Activated CD4-positive, alpha-beta memory T cell treated with anti-CD3 and anti-CD28 coated beads, Interleukin-2, amount 10 ng/mL, durations not matched to agents 7 days and 5 days (primary cell): ENCODE results near the gene CRELD1. TPM values are rescaled to one million over a fixed set of nuclear protein-coding genes. Genes with fewer than 3 reads are reported as not detected.

Source experiments
- CTCF ChIA-PET: fragments of 350-600 bp; sonication (Branson Sonifier 250); formaldehyde crosslinking; loops from one replicate; lab custom pipeline; 2021; ENCODE audit warnings: antibody characterized with exemption, inconsistent platforms; lab: Charles Lee
- POLR2A ChIA-PET: fragments of 350-600 bp; sonication (Branson Sonifier 250); formaldehyde crosslinking; loops from one replicate; lab custom pipeline; 2021; ENCODE audit warnings: antibody characterized with exemption; lab: Charles Lee
- DNase-seq: peaks from one replicate; pipeline ENCODE4 v3.0.0-alpha.2; 2020
- H3K27ac Mint-ChIP-seq: one replicate; pipeline ENCODE4 v1.8.0; 2021; ENCODE audit warnings: mild to moderate bottlenecking, mixed read lengths
- H3K27me3 Mint-ChIP-seq: one replicate; pipeline ENCODE4 v1.8.0; 2021; ENCODE audit warnings: mixed read lengths
- H3K36me3 Mint-ChIP-seq: one replicate; pipeline ENCODE4 v1.8.0; 2021; ENCODE audit warnings: low read depth, mixed read lengths
- H3K4me1 Mint-ChIP-seq: one replicate; pipeline ENCODE4 v1.8.0; 2021; ENCODE audit warnings: mixed read lengths
- H3K4me3 Mint-ChIP-seq: one replicate; pipeline ENCODE4 v1.8.0; 2021; ENCODE audit warnings: mild to moderate bottlenecking, mixed read lengths
- H3K9me3 Mint-ChIP-seq: one replicate; pipeline ENCODE4 v1.8.0; 2021; ENCODE audit warnings: mixed read lengths
- total RNA-seq, 2 experiments: library from RNA; stranded (reverse); gene quantifications; one replicate each; pipeline ENCODE4 v1.2.3, GENCODE V29; 2021

The CRELD1 gene
- total RNA-seq, 2 experiments from 2014 or later, result 15.9 to 17.1 TPM

DNA sequence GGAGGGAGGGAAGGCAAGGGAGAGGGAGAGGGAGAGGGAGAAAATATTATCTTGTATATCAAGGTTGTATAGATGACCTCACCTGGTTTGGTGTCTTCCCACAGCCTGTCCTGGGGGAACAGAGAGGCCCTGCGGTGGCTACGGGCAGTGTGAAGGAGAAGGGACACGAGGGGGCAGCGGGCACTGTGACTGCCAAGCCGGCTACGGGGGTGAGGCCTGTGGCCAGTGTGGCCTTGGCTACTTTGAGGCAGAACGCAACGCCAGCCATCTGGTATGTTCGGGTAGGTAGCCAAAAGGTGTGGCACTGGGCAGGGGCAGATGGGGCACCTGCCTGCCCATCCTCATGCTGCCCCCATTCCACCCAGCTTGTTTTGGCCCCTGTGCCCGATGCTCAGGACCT is 7.1 kb downstream of the CRELD1 start:
- no peak overlapping the region for H3K27ac Mint-ChIP-seq
- POLR2A ChIA-PET, result interaction anchor here (0.7 kb wide), 1 partner anchor 11 kb away, joined by 3 read pairs; no protein-coding TSS in a partner anchor
- CTCF ChIA-PET, result no interaction called here

GRCh38 chr3:9942164-9942563 is 8.5 kb downstream of the CRELD1 start:
- Mint-ChIP-seq H3K36me3 (peaks cover 14% of the 10 kb centered on the region), H3K9me3 (no peaks in the 10 kb centered on the region), H3K4me1 (peaks cover 5% of the 10 kb centered on the region), H3K27me3 (no peaks in the 10 kb centered on the region), H3K4me3 (no peak overlapping the region), H3K27ac (peak overlapping the region; percentile 11)
- ChIA-PET POLR2A (interaction anchor here (0.5 to 5.9 kb wide), 5 partner anchors 9 to 84 kb away, joined by 3 to 57 read pairs (median 4); partner anchors contain the start of genes CRELD1, FANCD2 and PRRT3), CTCF (interaction anchor here (0.8 to 1.6 kb wide), 3 partner anchors 9 to 149 kb away, joined by 4 to 14 read pairs (median 5); partner anchors contain the start of genes ARPC4, CRELD1 and TADA3)
- no peak for DNase-seq

More for the DNA sequence above, 7.1 kb downstream of the CRELD1 start:
- Mint-ChIP-seq H3K36me3 (peaks cover 20% of the 10 kb centered on the region), H3K4me1 (peaks cover 8% of the 10 kb centered on the region), H3K9me3 (no peaks in the 10 kb centered on the region), H3K4me3 (no peak overlapping the region), H3K27me3 (no peaks in the 10 kb centered on the region)
- DNase-seq, result no peak

DNA sequence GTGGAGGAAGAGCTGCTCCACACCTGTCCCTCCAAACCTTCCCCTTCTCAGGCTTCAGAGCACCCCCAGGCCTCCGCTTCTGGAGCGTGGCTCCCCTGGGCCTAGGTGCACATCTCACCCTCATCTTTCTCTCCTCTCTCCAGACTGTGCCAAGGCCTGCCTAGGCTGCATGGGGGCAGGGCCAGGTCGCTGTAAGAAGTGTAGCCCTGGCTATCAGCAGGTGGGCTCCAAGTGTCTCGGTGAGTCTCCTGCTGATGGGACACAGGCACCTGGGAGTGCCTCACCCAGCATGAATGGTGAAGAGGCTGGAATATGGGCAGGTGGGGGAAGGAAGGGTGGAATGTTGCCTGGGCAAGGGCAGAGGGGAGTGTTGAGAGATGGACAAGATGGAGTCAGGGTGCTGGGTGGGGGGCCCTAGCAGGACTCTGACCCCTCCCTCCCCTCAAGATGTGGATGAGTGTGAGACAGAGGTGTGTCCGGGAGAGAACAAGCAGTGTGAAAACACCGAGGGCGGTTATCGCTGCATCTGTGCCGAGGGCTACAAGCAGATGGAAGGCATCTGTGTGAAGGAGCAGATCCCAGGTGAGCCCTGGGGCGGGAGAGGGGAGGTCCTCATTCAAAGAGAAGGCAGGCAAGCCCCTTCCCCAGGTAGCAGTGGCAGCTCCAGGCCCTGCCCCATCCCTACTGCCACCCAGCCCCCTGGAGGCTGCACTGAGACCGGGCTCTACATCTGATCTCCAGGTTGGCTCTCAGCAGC is 9.5 kb downstream of the CRELD1 start:
- no peak overlapping the region for H3K27ac Mint-ChIP-seq
- peaks cover 9% of the 10 kb centered on the region for H3K36me3 Mint-ChIP-seq
- no peaks in the 10 kb centered on the region for H3K27me3 Mint-ChIP-seq
- no peak overlapping the region for H3K4me3 Mint-ChIP-seq
- POLR2A ChIA-PET, result interaction anchor here (0.8 to 5.9 kb wide), 4 partner anchors 9 to 83 kb away, joined by 4 to 57 read pairs (median 4); partner anchors contain the start of genes CRELD1, FANCD2 and PRRT3
- DNase-seq, result no peak
- peaks cover 5% of the 10 kb centered on the region for H3K4me1 Mint-ChIP-seq
- no peaks in the 10 kb centered on the region for H3K9me3 Mint-ChIP-seq
- CTCF ChIA-PET, result interaction anchor here (1.2 to 1.6 kb wide), 2 partner anchors 10 to 12 kb away, joined by 4 to 14 read pairs; partner anchors contain the start of gene CRELD1

DNA sequence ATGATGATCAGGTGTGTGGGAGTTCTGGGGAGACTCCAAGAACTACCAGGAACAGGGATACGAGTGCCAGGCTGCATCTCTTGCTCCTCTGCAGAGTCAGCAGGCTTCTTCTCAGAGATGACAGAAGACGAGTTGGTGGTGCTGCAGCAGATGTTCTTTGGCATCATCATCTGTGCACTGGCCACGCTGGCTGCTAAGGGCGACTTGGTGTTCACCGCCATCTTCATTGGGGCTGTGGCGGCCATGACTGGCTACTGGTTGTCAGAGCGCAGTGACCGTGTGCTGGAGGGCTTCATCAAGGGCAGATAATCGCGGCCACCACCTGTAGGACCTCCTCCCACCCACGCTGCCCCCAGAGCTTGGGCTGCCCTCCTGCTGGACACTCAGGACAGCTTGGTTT is 10.6 kb downstream of the CRELD1 start:
- Mint-ChIP-seq H3K9me3 (no peaks in the 10 kb centered on the region), H3K4me1 (peaks cover 5% of the 10 kb centered on the region), H3K4me3 (no peak overlapping the region), H3K27ac (no peak overlapping the region), H3K27me3 (no peaks in the 10 kb centered on the region), H3K36me3 (peaks cover 9% of the 10 kb centered on the region)
- ChIA-PET CTCF (no interaction called here), POLR2A (interaction anchor here (5.9 kb wide), 1 partner anchor 11 kb away, joined by 57 read pairs; the partner anchor contains the start of gene CRELD1)
- no peak for DNase-seq

DNA sequence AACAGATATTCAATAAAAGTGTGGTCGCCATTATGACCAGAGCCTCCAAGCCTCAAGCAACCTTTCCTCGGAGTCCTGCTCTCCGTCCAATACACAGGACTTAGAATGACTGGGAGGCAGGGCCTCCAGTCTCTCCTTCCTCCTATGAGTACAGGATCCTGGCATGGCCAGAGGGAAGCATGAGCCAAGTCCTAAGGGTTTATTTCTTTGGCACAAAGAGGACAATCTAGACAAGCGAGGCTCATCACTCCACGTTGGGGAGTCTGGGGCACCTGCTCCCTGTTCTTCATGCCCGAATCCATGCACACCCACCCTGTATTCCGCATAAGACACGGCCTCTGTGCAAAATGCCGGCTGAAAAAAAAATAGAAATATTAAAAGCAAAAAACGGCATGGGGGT is 11.7 kb downstream of the CRELD1 start:
- POLR2A ChIA-PET, result interaction anchor here (1.0 to 5.9 kb wide), 5 partner anchors 12 to 297 kb away, joined by 3 to 57 read pairs (median 5); partner anchors contain the start of genes ARPC4, CRELD1 and TADA3
- CTCF ChIA-PET, result interaction anchor here (0.7 to 3.6 kb wide), 5 partner anchors 12 to 199 kb away, joined by 3 to 87 read pairs (median 4); partner anchors contain the start of gene CRELD1
- Mint-ChIP-seq H3K36me3 (peaks cover 9% of the 10 kb centered on the region), H3K27ac (no peak overlapping the region), H3K4me3 (no peak overlapping the region), H3K27me3 (no peaks in the 10 kb centered on the region), H3K9me3 (no peaks in the 10 kb centered on the region), H3K4me1 (peaks cover 7% of the 10 kb centered on the region)
- DNase-seq, result no peak

DNA sequence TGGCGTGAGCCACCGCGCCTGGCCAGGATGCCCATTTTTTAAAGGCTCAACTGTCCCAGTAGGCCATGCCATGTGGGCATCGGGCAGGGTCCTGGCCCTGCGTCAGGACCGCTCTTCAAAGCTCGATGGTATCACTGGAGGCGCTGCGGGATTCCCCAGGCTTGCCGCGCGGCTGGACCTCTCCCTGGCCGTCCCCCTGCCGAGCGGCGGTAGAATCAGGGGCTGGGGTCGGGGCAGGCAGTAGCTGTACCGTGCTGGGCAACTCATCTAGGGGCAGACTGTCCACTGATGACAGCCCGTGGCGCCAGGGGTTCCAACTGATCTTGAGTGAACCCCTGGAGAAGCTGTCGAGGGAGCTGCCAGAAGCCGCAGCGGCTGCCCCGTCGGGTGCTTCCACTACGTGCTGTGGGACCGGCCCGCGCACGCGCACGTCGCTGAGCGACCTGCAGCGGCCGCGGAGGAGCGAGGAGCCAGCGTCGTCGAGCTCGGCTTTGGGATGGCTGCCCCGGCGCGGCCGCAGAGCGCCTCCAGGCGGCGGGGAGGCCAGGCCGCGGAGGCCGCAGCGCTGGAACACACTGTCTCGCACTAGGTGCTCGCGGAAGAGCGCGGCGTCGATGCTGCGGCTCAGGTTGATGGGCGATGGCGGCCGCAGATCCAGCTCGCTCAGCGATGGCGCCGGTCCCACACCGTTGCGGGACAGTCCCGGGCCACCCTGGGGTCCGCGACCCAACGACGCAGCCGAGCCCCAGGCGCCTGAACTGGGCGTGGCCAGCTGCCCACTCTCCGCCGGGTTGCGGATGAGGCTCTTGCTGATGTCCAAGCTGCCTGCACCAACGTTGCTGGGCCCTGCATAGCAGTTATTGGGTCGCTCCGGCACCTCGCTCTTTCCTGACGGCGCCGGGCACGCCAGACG is 12.7 kb downstream of the CRELD1 start:
- DNase-seq, result peak; percentile 85
- no peaks in the 10 kb centered on the region for H3K9me3 Mint-ChIP-seq
- ChIA-PET POLR2A (interaction anchor here (0.7 to 5.9 kb wide), 14 partner anchors 9 to 374 kb away, joined by 3 to 57 read pairs (median 4); partner anchors contain the start of genes ARPC4, BRPF1, CRELD1 and EMC3), CTCF (interaction anchor here (0.6 to 3.6 kb wide), 38 partner anchors 9 to 317 kb away, joined by 3 to 87 read pairs (median 4); partner anchors contain the start of genes ARPC4, CRELD1, EMC3 and FANCD2)
- peaks cover 3% of the 10 kb centered on the region for H3K36me3 Mint-ChIP-seq
- peak overlapping the region; percentile 75 for H3K4me3 Mint-ChIP-seq
- H3K27ac Mint-ChIP-seq, result peak overlapping the region; percentile 16
- no peaks in the 10 kb centered on the region for H3K27me3 Mint-ChIP-seq
- H3K4me1 Mint-ChIP-seq, result peaks cover 15% of the 10 kb centered on the region

DNA sequence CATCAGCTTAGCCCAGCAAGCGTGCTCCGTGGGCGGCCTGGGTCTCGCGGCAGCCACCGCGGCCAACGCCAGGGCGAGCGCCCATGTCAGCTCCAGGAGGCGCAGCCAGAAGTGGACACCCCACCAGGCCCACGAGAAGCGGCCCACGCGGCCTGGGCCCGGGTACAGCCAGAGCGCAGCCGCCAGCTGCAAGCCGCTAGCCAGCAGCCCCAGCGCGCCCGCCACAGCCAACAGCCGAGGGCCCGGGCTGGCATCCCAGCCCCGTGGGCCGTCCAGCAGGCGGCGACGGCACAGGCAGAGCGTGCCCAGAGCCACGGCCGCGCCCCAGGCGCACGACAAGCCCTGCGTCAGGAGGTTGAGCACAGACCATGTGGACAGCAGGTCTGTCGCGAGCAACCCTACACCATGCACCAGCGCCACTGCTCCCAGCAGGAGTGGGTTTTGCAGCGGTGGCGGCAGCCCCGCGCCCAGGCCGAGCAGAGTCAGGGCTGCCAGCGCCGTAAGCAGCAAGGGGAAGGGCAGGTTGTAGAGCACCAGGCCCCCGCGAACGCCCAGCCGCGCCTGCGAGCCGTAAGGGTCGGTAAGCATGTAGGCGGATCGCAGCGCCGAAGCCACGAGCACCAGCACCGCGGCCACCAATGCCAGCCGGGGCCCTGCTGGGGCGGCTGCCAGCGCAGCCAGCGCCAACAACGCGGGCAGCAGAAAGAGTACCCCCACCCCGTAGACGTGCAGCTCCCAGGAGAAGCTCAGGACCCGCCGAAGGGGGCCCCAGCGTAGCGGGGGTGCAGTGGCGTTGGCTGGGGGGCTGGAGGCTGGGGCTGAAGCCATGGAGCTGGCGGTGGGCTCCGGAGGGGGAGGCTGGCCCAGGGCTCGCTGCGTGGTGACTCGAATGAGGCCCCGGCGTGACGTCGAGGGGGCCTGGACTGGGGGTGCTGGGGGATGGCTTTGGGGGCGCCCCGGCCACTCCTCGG is 13.7 kb downstream of the CRELD1 start:
- CTCF ChIA-PET, result interaction anchor here (0.6 to 3.6 kb wide), 25 partner anchors 8 to 316 kb away, joined by 3 to 87 read pairs (median 6); partner anchors contain the start of genes ARPC4, CRELD1, EMC3 and FANCD2
- no peak overlapping the region for H3K27ac Mint-ChIP-seq
- H3K4me1 Mint-ChIP-seq, result peaks cover 22% of the 10 kb centered on the region
- H3K9me3 Mint-ChIP-seq, result no peaks in the 10 kb centered on the region
- no peak for DNase-seq
- no peak overlapping the region for H3K4me3 Mint-ChIP-seq
- POLR2A ChIA-PET, result interaction anchor here (0.7 to 5.9 kb wide), 10 partner anchors 8 to 373 kb away, joined by 3 to 57 read pairs (median 4); partner anchors contain the start of genes BRPF1, CRELD1, EMC3 and FANCD2
- H3K27me3 Mint-ChIP-seq, result no peaks in the 10 kb centered on the region
- H3K36me3 Mint-ChIP-seq, result peaks cover 3% of the 10 kb centered on the region

GRCh38 chr3:9948586-9948985 is 15.0 kb downstream of the CRELD1 start:
- H3K27ac Mint-ChIP-seq, result no peak overlapping the region
- ChIA-PET POLR2A (interaction anchor here (1.2 to 2.2 kb wide), 2 partner anchors 16 to 38 kb away, joined by 3 to 9 read pairs; partner anchors contain the start of gene EMC3), CTCF (interaction anchor here (1.5 to 3.6 kb wide), 2 partner anchors 15 to 99 kb away, joined by 4 to 87 read pairs; partner anchors contain the start of gene CRELD1)
- H3K36me3 Mint-ChIP-seq, result no peaks in the 10 kb centered on the region
- H3K27me3 Mint-ChIP-seq, result no peaks in the 10 kb centered on the region
- no peak for DNase-seq
- H3K9me3 Mint-ChIP-seq, result no peaks in the 10 kb centered on the region
- no peak overlapping the region for H3K4me3 Mint-ChIP-seq
- peaks cover 26% of the 10 kb centered on the region for H3K4me1 Mint-ChIP-seq

DNA sequence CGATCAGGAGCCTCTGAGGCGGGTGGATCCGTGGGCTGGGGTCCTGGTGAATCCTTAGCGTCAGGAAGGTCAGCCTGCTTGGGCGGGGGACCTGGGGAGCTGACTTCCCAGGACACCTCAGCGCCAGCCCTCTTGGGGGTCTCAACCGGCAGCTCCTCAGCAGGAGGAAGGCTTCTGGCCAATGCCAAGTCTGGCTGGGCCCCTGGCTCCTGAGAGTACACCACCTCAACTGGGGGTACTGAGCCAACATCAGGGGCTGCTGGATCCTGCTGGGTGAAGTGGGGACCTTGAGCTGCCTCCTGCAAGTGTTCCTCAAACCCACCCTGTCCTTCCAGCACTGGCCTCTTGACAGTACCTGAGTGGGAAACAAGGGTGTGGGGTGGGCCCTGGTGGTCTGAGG is 15.5 kb downstream of the CRELD1 start:
- no peak for DNase-seq
- H3K9me3 Mint-ChIP-seq, result no peaks in the 10 kb centered on the region
- H3K27me3 Mint-ChIP-seq, result no peaks in the 10 kb centered on the region
- H3K27ac Mint-ChIP-seq, result no peak overlapping the region
- POLR2A ChIA-PET, result interaction anchor here (1.2 to 2.2 kb wide), 2 partner anchors 17 to 38 kb away, joined by 3 to 9 read pairs; partner anchors contain the start of gene EMC3
- no peaks in the 10 kb centered on the region for H3K36me3 Mint-ChIP-seq
- CTCF ChIA-PET, result interaction anchor here (0.9 to 4.7 kb wide), 3 partner anchors 16 to 100 kb away, joined by 4 to 34 read pairs (median 4); partner anchors contain the start of gene CRELD1
- no peak overlapping the region for H3K4me3 Mint-ChIP-seq
- peaks cover 26% of the 10 kb centered on the region for H3K4me1 Mint-ChIP-seq

- H3K4me3 Mint-ChIP-seq, result no peak overlapping the region
These were observed 16.0 kb downstream of the CRELD1 start for GRCh38 chr3:9949626-9950025.

More at GRCh38 chr3:9949626-9950025, 16.0 kb downstream of the CRELD1 start:
- Mint-ChIP-seq H3K4me1 (peaks cover 26% of the 10 kb centered on the region), H3K36me3 (no peaks in the 10 kb centered on the region), H3K9me3 (no peaks in the 10 kb centered on the region), H3K27ac (no peak overlapping the region), H3K27me3 (no peaks in the 10 kb centered on the region)
- no peak for DNase-seq
- ChIA-PET CTCF (interaction anchor here (0.9 to 4.7 kb wide), 4 partner anchors 11 to 100 kb away, joined by 4 to 34 read pairs (median 5); partner anchors contain the start of gene CRELD1), POLR2A (interaction anchor here (1.2 to 2.2 kb wide), 2 partner anchors 17 to 37 kb away, joined by 3 to 9 read pairs; partner anchors contain the start of gene EMC3)
